HUES48 (cell line): ENCODE data around the gene AMZ2.
"Not testable (repeated sequence)": the region's sequence is repeated elsewhere in the genome, so short reads cannot be mapped to it uniquely, and the experiment has no call there.

Experiments used
- H3K27ac ChIP-seq: one replicate; pipeline ENCODE4 v1.7.0; 2013; ENCODE audit warnings: low read depth, low read length, inconsistent platforms
- H3K27me3 ChIP-seq: 2 replicates; pipeline ENCODE4 v1.6.1; 2013; ENCODE audit warnings: mild to moderate bottlenecking, low read length; ENCODE audit not compliant: control insufficient read depth, insufficient read depth
- H3K36me3 ChIP-seq: 2 replicates; pipeline ENCODE4 v1.6.1; 2013; ENCODE audit warnings: low read length; ENCODE audit not compliant: control insufficient read depth, insufficient read depth
- H3K4me1 ChIP-seq: 2 replicates; pipeline ENCODE4 v1.6.1; 2013; ENCODE audit warnings: mild to moderate bottlenecking, low read length; ENCODE audit not compliant: control insufficient read depth, insufficient read depth
- H3K4me3 ChIP-seq: 2 replicates; pipeline ENCODE4 v1.5.1; 2013; ENCODE audit warnings: mild to moderate bottlenecking, low read depth, low read length
- H3K9ac ChIP-seq: 2 replicates; pipeline ENCODE4 v1.6.1; 2013; ENCODE audit warnings: mild to moderate bottlenecking, low read depth, low read length, moderate library complexity
- H3K9me3 ChIP-seq: 2 replicates; pipeline ENCODE4 v1.6.1; 2013; ENCODE audit warnings: low read length; ENCODE audit not compliant: control insufficient read depth, insufficient read depth

Gene AMZ2, protein sequence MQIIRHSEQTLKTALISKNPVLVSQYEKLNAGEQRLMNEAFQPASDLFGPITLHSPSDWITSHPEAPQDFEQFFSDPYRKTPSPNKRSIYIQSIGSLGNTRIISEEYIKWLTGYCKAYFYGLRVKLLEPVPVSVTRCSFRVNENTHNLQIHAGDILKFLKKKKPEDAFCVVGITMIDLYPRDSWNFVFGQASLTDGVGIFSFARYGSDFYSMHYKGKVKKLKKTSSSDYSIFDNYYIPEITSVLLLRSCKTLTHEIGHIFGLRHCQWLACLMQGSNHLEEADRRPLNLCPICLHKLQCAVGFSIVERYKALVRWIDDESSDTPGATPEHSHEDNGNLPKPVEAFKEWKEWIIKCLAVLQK

GRCh38 chr17:68247445-68248198 is at the start of gene AMZ2:
AMZ2 (plus strand) TSS chr17:68248043; CDS start chr17:68250188, 2,145 bp downstream.
- Histone ChIP-seq H3K36me3 (peaks cover 17% of the 10 kb centered on the region), H3K4me1 (peaks cover 3% of the 10 kb centered on the region; the same call in 1 of the 2 replicates), H3K27ac (peak within 1 kb of the TSS; percentile 76), H3K9ac (peak within 1 kb of the TSS; percentile 84), H3K27me3 (no peaks in the 10 kb centered on the region), H3K4me3 (peak within 1 kb of the TSS; percentile 98), H3K9me3 (no peaks in the 10 kb centered on the region)

- Histone ChIP-seq H3K9me3 (no peaks in the 10 kb centered on the region), H3K4me1 (peaks cover 14% of the 10 kb centered on the region), H3K4me3 (peak overlapping the region; percentile 36), H3K36me3 (no peaks in the 10 kb centered on the region), H3K9ac (no peak overlapping the region), H3K27ac (no peak overlapping the region), H3K27me3 (peaks cover 100% of the 10 kb centered on the region)
These were observed 48.7 kb upstream of the AMZ2 start for GRCh38 chr17:68198931-68199836.

GRCh38 chr17:68199837-68200688 is 47.8 kb upstream of the AMZ2 start:
- Histone ChIP-seq H3K4me3 (peak overlapping the region; percentile 38; the same call in 1 of the 2 replicates), H3K27me3 (peaks cover 100% of the 10 kb centered on the region), H3K4me1 (peaks cover 14% of the 10 kb centered on the region), H3K9ac (no peak overlapping the region), H3K27ac (no peak overlapping the region), H3K9me3 (no peaks in the 10 kb centered on the region), H3K36me3 (no peaks in the 10 kb centered on the region)

DNA sequence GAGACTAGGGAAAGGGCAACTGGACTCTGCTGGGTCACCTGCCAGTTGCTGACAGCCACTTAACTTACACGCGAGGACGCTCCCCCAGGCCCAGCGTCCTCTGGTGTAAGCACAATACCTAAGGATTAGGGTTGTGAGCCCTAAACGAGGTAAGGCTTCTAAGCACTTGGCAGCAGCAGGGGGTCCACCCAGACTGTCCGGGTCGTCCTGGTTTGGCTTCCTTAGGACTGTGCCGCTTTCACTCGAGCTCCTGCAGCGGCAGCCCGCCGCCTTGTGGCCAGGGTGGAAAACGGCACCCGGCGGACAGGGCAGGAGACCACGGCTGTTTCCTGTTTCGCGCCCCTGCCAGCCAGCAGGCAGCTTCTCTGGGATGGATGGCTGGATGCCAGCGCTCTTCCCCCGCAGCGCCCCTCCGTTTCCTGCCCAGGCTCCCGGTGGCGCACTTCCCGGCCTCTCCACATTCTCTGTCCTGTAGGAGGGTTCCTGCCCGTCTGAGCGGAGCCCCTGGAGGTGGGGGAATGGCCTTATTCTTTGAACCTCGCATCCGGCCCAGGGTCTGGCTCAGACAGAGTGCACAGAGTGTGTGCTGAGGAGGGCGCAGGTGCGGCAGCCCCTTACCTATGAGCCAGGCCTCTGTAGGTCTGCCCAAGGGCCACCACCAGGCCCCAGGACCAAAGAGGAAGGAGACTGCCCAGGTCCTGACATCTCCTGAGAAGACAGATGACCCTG is 47.0 kb upstream of the AMZ2 start:
- H3K4me1 ChIP-seq, result peaks cover 11% of the 10 kb centered on the region
- H3K27me3 ChIP-seq, result peaks cover 93% of the 10 kb centered on the region
- H3K9ac ChIP-seq, result no peak overlapping the region
- no peaks in the 10 kb centered on the region for H3K9me3 ChIP-seq
- H3K4me3 ChIP-seq, result peak overlapping the region; percentile 38; the same call in 1 of the 2 replicates
- H3K27ac ChIP-seq, result no peak overlapping the region
- no peaks in the 10 kb centered on the region for H3K36me3 ChIP-seq

DNA sequence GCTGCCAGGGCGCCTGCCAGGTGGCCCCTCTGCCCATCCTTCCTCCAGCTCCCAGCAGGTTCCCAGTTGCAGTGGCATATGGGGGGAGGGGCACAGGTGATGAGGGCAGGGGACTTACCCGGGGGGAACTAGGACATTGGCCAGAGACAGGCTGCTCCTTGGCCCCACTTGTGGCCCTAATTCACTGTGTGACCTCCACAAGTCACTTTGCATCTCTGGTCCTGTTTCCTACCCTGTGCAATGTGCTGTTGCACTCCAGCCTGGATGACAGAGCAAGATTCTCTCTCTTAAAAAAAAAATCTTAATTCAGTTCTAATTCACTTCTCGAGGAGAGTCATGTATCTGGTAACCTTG is 46.4 kb upstream of the AMZ2 start:
- not testable (repeated sequence) for H3K9me3 ChIP-seq, H3K9ac ChIP-seq, H3K27ac ChIP-seq, H3K4me3 ChIP-seq, H3K4me1 ChIP-seq, H3K36me3 ChIP-seq
- H3K27me3 ChIP-seq, result peaks cover 88% of the 10 kb centered on the region

GRCh38 chr17:68202321-68202720 is 45.5 kb upstream of the AMZ2 start:
- not testable (repeated sequence) for H3K4me3 ChIP-seq, H3K36me3 ChIP-seq, H3K9me3 ChIP-seq, H3K4me1 ChIP-seq, H3K27ac ChIP-seq, H3K9ac ChIP-seq
- H3K27me3 ChIP-seq, result peaks cover 79% of the 10 kb centered on the region

DNA sequence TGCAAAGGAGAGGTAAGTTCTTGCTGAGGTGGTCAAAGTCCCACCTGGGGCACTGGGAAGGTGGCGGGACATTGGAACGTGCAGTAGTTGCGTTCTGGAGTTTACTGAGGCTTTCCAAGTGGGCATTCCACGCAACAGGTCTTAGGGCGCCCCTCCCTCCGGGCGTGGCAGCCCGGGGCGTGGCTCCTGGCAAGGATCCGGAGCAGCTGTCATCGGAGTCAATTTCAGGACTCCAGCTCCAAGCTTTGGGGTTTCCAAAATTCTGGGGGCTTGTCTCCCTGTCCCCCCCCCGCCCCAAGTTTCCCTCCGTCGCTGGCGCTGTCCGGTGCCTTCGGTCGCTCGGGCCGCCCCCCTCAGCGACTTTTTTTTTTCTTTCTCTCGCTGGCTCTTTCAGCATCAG is 43.1 kb upstream of the AMZ2 start:
- H3K4me3 ChIP-seq, result peak overlapping the region; percentile 84
- H3K27me3 ChIP-seq, result peaks cover 54% of the 10 kb centered on the region
- H3K36me3 ChIP-seq, result 0 out of 2 replicates have a peak, but pooled peaks cover 2% of the 10 kb centered on the region
- H3K27ac ChIP-seq, result no peak overlapping the region
- no peak overlapping the region for H3K9ac ChIP-seq
- no peaks in the 10 kb centered on the region for H3K9me3 ChIP-seq
- peaks cover 9% of the 10 kb centered on the region for H3K4me1 ChIP-seq

DNA sequence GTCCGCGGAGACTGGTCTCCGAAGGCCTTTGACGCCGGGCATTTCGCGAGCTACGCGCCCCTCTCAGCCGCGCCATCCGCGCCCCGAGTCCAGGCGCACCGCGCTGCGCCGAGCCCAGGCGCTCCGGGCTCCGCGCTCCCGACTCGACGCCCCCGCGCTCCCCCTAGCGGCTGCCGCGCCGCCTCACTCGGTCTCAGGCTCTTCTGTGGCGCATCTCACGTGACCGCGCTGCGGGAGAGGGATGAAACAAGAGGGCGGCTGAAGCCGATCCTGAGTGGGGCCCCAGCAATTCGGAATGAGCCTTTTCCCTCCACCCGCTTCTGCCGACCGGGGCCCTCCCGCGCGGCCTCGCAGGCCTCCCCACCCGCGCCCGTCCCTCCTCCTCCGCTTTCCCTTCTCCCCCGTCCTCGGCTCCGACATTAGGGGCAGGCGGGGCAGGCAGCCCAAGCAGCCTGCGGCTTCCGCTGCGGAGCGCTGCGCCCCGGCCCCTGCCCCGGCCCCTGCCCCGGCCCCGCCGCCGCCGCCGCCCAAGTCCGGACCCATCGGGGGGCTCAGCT is 42.5 kb upstream of the AMZ2 start:
- peak overlapping the region; percentile 35 for H3K27ac ChIP-seq
- H3K27me3 ChIP-seq, result peaks cover 49% of the 10 kb centered on the region
- H3K4me1 ChIP-seq, result peaks cover 4% of the 10 kb centered on the region; the same call in 1 of the 2 replicates

GRCh38 chr17:68205808-68206720 is 41.8 kb upstream of the AMZ2 start:
- Histone ChIP-seq H3K4me1 (no peaks in the 10 kb centered on the region), H3K9me3 (no peaks in the 10 kb centered on the region), H3K36me3 (peaks cover 14% of the 10 kb centered on the region), H3K9ac (peak overlapping the region; percentile 77), H3K4me3 (peak overlapping the region; percentile 84), H3K27me3 (peaks cover 41% of the 10 kb centered on the region), H3K27ac (peak overlapping the region; percentile 35)

More for the DNA sequence above, 42.5 kb upstream of the AMZ2 start:
- Histone ChIP-seq H3K36me3 (peaks cover 8% of the 10 kb centered on the region), H3K4me3 (peak overlapping the region; percentile 84), H3K9me3 (no peaks in the 10 kb centered on the region), H3K9ac (peak overlapping the region; percentile 77; the same call in 1 of the 2 replicates)
